GM13977 (cell line): Measurements from ENCODE around the gene ABCC10.

Experiments
- DNase-seq: peaks from one replicate; pipeline ENCODE4 v3.0.0; 2012; ENCODE audit warnings: low spot score
- in situ Hi-C: fragments of 300-500 bp; cut with MboI; formaldehyde crosslinking; loops from one replicate; pipeline ENCODE4 v1.12.0; 2022; ENCODE audit warnings: low sequenced_read_pairs, low pct_unique_long_range_greater_than_20kb, mixed read lengths, inconsistent platforms; ENCODE audit not compliant: unreplicated experiment
- TF ChIP-seq, protein P1 (sequence below): IDR thresholded peaks from 2 replicates; pipeline ENCODE4 v1.5.1; 2012; ENCODE audit warnings: mild to moderate bottlenecking, control low read depth; ENCODE audit not compliant: insufficient read depth; ENCODE audit errors: extremely low read depth, missing control alignments

Gene ABCC10

DNA sequence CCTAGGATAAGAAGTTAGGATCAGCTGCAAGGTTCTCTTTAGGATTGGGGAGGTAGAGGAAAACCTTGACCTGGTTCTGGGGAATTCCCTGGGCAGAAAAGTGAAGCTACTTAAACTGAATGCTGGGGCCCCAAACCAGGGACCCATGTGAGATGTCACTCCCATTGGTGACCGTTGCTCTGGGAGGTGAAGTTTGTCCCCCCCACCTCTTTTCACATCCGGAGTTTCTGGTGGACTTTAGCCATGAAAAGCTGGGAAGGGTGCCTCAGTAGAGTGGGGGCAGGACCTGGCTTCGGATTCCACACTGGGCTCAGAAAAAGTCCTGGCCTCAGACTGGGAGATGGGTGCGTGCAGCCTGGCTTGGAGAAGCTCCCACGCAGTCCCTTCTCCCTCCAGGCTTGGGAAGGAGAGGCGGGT lies 63.2 kb downstream of the ABCC10 start:
- no peak for DNase-seq
- TF ChIP-seq, protein P1, sequence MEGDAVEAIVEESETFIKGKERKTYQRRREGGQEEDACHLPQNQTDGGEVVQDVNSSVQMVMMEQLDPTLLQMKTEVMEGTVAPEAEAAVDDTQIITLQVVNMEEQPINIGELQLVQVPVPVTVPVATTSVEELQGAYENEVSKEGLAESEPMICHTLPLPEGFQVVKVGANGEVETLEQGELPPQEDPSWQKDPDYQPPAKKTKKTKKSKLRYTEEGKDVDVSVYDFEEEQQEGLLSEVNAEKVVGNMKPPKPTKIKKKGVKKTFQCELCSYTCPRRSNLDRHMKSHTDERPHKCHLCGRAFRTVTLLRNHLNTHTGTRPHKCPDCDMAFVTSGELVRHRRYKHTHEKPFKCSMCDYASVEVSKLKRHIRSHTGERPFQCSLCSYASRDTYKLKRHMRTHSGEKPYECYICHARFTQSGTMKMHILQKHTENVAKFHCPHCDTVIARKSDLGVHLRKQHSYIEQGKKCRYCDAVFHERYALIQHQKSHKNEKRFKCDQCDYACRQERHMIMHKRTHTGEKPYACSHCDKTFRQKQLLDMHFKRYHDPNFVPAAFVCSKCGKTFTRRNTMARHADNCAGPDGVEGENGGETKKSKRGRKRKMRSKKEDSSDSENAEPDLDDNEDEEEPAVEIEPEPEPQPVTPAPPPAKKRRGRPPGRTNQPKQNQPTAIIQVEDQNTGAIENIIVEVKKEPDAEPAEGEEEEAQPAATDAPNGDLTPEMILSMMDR, result no peak
- in situ Hi-C loops, result no loop called here

DNA sequence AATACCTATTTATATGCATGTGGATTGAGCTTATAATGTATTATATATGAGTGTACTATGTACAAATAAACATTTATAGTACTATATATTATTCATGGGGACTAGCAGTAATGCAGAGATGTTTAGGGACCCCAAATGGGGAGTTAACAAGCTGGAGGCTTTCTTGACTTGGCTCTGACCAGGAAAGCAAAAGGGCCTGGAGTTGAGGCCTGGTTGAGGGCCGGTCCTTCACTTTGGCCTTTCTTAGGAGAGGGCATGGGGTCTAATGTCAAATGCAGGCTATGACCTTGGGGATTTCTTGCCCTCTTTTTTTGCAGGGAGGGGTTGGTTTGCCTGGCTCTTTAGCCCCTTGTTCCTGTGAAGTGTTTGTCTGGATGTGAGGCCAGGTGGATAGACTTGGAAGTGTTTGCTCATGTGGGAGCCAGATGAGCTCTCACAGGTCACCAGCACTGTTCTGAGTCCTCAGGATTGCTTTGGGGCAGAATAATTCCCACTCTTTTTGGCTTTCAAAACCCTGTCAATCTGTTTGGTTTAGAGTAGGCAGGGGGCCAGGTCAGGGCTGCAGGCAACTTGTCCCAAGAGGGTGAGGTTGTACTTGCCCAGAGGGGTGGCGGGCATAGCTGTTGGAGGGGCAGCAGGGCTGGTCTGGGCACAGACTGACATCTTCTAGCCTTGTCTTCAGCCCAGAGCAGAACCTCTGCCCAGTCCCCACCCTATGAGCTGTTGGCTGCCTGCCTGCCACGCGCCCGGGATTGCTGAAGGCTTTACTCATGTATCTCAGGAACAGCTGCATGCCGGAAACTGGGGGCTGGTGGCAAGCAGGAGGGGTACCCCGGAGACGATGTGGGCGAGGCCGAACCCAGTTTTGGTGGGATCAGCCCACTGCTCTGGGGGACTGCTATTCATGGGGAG lies 64.7 kb downstream of the ABCC10 start:
- DNase-seq, result no peak
- TF ChIP-seq, protein P1, result no peak
- in situ Hi-C loops, result no loop called here

DNA sequence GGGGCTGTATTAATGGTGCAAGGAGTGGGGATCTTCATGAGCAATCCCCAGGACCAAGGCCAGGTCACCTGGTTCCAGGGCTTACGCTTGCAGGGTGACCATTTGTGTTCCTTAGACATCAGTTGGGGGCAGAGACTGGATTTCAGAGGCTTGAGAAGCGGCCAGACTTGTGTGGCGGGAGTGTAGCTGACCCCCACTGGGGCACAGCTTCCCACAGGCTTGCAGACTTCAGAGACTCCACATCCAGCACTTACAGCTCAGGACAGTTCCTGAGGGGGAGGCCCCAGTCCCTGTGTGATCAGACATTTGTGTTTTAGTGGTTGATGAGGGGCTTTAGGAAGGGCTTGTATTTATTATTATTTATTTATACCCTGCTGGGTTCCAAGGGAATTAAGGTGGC lies 65.3 kb downstream of the ABCC10 start:
- DNase-seq, result no peak
- TF ChIP-seq, protein P1, result no peak
- in situ Hi-C loops, result no loop called here

DNA sequence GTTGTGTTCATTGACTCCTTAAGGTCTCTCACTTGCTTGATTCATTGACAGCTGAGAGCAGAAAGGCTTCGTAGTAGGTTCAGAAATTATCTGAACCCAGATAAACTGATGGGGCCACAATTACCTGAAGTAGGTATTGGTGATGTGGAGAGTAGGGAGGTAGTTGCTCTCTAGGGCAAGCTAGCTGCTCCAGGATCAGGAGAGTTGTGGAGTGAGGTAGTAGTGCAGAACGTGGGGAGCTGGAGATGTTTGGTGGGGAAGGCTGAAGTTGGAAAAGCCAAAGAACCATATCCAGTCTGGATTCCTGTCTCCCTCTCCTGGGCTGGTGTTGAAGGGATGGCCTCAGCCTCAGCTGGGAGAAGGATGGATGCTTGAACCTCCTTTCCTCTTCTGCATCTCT lies 65.9 kb downstream of the ABCC10 start:
- DNase-seq, result no peak
- TF ChIP-seq, protein P1, result no peak
- in situ Hi-C loops, result no loop called here

DNA sequence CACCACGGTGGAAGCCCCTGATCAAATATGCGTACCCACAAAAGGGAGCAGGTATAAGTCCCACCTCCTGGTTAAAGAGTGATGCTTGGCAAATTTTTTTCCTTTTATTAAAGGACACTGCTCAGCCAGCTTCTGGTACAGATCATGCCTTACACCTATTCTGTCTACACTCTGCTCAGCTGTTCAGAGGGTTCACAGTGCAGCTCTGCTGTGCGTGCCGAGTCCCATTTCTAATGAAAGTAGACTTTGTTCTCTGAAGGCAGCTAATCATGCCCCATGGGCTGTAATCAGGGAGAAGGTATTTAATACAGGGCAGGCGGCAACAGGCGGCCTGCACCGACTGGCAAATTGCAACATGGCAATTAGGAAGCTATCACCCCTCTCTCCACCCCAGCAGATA lies 66.5 kb downstream of the ABCC10 start:
- TF ChIP-seq, protein P1, result no peak
- in situ Hi-C loops, result no loop called here
- no peak for DNase-seq

DNA sequence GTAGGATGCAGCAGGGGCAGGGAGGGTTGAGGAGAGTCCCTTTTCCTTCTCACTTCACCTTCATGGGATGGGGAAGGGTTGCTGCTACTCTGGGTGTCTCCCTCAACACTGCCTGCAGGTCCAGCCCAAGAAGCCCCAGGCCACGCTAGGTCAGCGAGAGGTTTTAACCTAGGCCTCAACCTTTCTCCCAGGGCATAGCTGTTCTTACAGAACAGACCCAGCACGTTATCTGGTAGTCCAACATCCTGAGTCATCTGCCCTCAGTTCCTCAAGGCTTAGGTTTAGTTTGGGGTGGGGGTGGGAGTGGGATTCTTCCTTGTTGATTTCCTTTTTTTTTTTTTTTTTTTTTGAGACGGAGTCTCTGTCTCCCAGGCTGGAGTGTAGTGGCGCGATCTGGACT lies 67.0 kb downstream of the ABCC10 start:
- in situ Hi-C loops, result no loop called here
- DNase-seq, result no peak
- TF ChIP-seq, protein P1, result no peak
